Epithelial cell of prostate (primary cell): ENCODE results near the gene LOXL4.

ENCODE experiments used
- DNase-seq: peaks from one replicate; pipeline ENCODE4 v3.0.0-alpha.2; 2011; ENCODE audit warnings: low read depth, low spot score
- H3K27ac ChIP-seq: fragments of 450-650 bp; 2 replicates; pipeline ENCODE4 v1.5.1; 2017; ENCODE audit warnings: mild to moderate bottlenecking

The LOXL4 gene

GRCh38 chr10:98295907-98296306, 27.9 kb upstream of the LOXL4 start:
- no peak overlapping the region for H3K27ac ChIP-seq
- no peak for DNase-seq

- no peak for DNase-seq
These were observed 27.4 kb upstream of the LOXL4 start for GRCh38 chr10:98295401-98295811.

GRCh38 chr10:98294270-98294627, 26.3 kb upstream of the LOXL4 start:
- no peak for DNase-seq
- H3K27ac ChIP-seq: no peak overlapping the region

More at GRCh38 chr10:98295401-98295811, 27.4 kb upstream of the LOXL4 start:
- H3K27ac ChIP-seq: no peak overlapping the region

GRCh38 chr10:98293550-98294269, 25.7 kb upstream of the LOXL4 start:
- no peak overlapping the region for H3K27ac ChIP-seq
- DNase-seq: no peak

- H3K27ac ChIP-seq: no peak overlapping the region
- no peak for DNase-seq
These were observed 25.0 kb upstream of the LOXL4 start for GRCh38 chr10:98292971-98293370.

- no peak for DNase-seq
- no peak overlapping the region for H3K27ac ChIP-seq
These were observed 21.8 kb upstream of the LOXL4 start for GRCh38 chr10:98289802-98290209.

- H3K27ac ChIP-seq: no peak overlapping the region
- DNase-seq: no peak
These were observed 19.3 kb upstream of the LOXL4 start for GRCh38 chr10:98287321-98287720.

- H3K27ac ChIP-seq: no peak overlapping the region
- DNase-seq: no peak
These were observed 18.4 kb upstream of the LOXL4 start for GRCh38 chr10:98286419-98286818.

- DNase-seq: no peak
- no peak overlapping the region for H3K27ac ChIP-seq
These were observed 17.4 kb upstream of the LOXL4 start for GRCh38 chr10:98285416-98285815.

GRCh38 chr10:98276311-98276710, 8.3 kb upstream of the LOXL4 start:
- no peak for DNase-seq
- no peak overlapping the region for H3K27ac ChIP-seq

- no peak for DNase-seq
- no peak overlapping the region for H3K27ac ChIP-seq
These were observed 6.6 kb upstream of the LOXL4 start for GRCh38 chr10:98274562-98274961.

- no peak for DNase-seq
- no peak overlapping the region for H3K27ac ChIP-seq
These were observed 5.3 kb upstream of the LOXL4 start for GRCh38 chr10:98273057-98273850.

- no peak for DNase-seq
- no peak overlapping the region for H3K27ac ChIP-seq
These were observed 4.7 kb upstream of the LOXL4 start for GRCh38 chr10:98272656-98273055.

GRCh38 chr10:98272245-98272644, 4.3 kb upstream of the LOXL4 start:
- no peak overlapping the region for H3K27ac ChIP-seq
- no peak for DNase-seq

GRCh38 chr10:98270786-98271185, 2.8 kb upstream of the LOXL4 start:
- H3K27ac ChIP-seq: no peak overlapping the region
- DNase-seq: no peak

GRCh38 chr10:98270073-98270740, 2.2 kb upstream of the LOXL4 start:
- H3K27ac ChIP-seq: no peak overlapping the region
- DNase-seq: no peak

GRCh38 chr10:98269435-98269912, 1.5 kb upstream of the LOXL4 start:
- H3K27ac ChIP-seq: peak overlapping the region; percentile 10
- no peak for DNase-seq

GRCh38 chr10:98268694-98269431, 869 bp upstream of the LOXL4 start:
- H3K27ac ChIP-seq: no peak overlapping the region

GRCh38 chr10:98267069-98267893, 713 bp downstream of the LOXL4 start:
- no peak for DNase-seq
- H3K27ac ChIP-seq: no peak overlapping the region

More at GRCh38 chr10:98268694-98269431, 869 bp upstream of the LOXL4 start:
- DNase-seq: no peak
